ENCODE measurements around the gene TOE1.
"Not testable (repeated sequence)": the region's sequence is repeated elsewhere in the genome, so short reads cannot be mapped to it uniquely, and the experiment has no call there.

TOE1 gene

DNA sequence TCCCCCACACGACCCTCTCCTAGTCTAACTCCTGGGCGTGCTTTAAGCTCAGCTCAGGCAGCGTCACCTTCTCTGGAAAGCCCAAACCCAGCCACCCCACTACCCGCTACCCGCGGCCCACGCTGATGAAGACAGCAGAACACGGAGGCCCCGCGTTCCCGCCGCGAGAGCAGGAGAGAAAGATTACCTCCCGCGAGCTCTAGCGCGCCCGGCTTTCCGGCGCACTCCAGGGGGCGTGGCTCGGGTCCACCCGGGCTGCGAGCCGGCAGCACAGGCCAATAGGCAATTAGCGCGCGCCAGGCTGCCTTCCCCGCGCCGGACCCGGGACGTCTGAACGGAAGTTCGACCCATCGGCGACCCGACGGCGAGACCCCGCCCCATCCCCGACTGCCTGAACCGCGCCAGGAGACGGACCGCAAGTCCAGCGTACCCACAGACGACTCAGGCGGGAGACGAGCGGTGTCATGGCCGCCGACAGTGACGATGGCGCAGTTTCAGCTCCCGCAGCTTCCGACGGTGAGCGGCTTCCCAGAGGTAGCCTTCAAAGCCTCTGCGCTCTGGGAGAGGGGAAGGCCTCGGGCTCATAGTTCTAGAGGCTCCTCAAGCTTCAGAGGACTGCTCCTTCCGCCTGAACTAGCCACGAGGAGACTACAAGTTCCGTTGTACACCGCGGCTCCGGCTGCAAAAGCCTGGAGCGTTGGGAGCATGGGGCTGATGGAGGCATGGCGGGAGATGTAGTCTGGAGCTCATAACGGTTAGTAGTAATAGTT is at the start of gene TOE1, which contains the start of gene MUTYH:
TOE1 (plus strand) TSS at position 382 of the 770 bp plus-strand sequence; CDS start at position 465, 83 bp downstream.
MUTYH (minus strand) TSS at position 652 of the 770 bp plus-strand sequence. CDS start 5,935 bp downstream, outside the sequence.
- peak; percentile 95 for DNase-seq (ENCODE audit: low spot score)

DNA sequence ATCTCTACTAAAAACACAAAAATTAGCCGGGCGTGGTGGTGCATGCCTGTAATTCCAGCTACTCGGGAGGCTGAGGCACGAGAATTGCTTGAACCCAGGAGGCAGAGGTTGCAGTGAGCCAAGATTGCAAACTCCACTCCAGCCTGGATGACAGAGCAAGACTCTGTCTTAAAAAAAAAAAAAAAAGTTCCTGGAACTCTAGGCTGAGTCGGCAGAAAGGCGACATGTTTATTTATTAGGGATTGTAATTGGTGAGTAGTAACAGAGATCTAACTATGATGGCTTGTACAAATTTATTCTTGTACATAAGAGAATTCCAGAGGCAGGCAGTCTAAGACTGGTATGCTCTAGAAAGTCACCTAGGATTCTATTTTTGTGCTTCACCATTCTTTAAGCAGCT is 49.0 kb upstream of the TOE1 start:
- DNase-seq (ENCODE audit: low spot score), result not testable (repeated sequence)

- no peak for DNase-seq (ENCODE audit: low spot score)
These were observed 48.3 kb upstream of the TOE1 start for GRCh38 chr1:45291716-45292115.

- DNase-seq (ENCODE audit: low spot score), result no peak
These were observed 42.2 kb upstream of the TOE1 start for GRCh38 chr1:45297666-45298356.

DNA sequence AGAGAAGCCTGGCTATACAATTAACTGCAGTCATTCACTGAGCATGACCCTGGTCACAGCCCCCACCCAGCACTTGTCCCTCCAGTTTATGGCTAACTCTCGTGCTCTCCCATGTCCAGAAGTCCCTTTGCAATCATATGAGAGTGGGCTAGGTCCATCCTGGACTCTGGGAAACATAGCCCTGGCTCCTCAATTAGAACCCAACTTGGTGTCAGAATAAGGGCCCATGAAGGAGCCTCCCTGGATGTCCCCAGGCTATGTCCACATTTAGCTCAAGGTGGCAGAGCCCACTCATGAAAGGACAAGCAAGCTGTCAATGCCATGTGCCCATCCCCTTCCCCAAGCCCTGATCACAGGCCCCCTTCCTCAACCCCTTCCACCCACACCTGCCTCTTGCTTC is 40.7 kb upstream of the TOE1 start:
- no peak for DNase-seq (ENCODE audit: low spot score)

DNA sequence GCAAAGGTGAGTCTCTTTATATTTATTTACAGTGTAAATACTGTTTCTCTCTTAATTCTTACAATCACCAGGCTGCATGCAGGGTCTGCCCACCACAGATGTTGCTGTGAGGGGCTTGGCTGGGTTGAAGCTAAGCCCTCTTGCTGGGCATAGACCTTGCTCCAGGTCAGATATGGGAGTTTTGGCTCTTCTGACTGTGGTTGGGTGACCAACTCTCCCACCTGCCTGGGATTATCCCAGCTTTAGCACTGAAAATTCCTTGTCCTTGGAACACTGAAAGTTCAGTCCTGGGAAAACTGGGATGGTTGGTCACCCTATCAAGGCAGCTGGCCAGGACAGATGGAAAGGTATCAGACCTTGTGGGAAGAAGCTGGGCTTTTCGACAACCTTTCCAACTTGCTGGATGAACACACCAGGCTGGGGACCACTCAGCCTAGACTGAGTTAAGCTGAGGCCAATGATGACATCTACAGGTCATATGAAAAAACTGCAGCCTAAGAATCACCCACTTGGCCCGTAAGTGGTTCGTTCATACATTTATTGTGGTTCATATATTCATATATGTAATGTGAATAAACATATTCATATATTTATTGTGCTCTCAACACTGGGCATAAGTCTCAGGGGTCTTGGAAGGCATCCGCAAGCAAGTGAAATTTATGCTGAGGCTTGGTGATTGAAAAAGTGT is 39.8 kb upstream of the TOE1 start:
- peak; percentile 69 for DNase-seq (ENCODE audit: low spot score)

DNA sequence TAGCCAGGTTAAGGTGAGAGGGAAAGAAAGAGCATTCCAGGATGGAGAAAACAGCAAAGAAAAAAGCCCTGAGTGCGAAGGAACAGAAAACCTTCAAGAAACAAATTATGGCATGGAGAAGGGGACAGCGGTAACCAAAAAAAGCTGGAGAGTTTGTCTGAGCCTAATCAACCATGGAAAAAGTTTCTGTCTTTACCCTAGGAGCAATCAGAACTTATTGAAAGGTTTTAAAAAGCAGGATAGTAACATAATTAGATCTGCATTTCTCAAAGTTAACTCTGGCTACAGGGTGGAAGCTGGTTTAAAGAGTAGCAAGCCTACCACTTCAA is 39.3 kb upstream of the TOE1 start:
- no peak for DNase-seq (ENCODE audit: low spot score)

- no peak for DNase-seq (ENCODE audit: low spot score)
These were observed 37.3 kb upstream of the TOE1 start for GRCh38 chr1:45302505-45303150.

- peak; percentile 96 for DNase-seq (ENCODE audit: low spot score)
These were observed 36.3 kb upstream of the TOE1 start for GRCh38 chr1:45303520-45304310.

DNA sequence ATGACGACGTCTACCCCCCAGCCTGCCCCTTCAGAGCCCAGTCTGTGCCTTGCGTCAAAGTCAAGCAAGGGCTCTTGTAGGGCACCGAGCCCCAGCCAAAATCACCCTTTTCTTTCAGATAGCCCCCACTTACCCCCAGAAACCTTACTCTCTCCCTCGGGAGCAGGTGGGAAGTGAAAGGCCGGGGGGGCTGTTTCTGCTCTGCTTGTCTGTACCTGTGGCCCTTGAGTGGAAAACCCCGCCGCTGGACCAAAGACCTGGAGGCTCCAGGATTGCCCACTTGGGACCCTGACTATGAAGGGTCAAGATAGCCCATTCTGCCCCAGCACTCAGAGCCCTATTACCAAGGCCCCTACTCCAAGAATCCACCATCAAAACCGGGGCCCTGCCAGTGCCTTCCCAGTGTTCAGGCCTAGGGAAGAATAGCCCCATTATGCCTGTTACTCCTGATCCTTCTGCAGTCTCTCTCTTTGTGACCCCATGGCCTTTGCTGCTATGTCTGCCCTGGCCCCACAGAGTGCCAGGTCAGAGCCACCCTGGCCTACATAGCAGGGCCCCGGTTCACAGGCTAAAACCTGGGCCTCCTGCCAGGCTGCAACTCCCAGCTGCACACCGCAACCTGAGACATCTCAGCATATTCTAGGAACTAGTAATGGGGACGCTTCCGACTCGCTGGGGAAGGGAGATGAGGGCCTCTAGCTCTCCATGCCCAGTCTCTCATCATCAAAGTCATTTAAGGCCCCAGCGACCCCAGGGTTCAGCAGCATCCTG is 35.5 kb upstream of the TOE1 start:
- no peak for DNase-seq (ENCODE audit: low spot score)

GRCh38 chr1:45305231-45305630 is 34.7 kb upstream of the TOE1 start:
- DNase-seq (ENCODE audit: low spot score), result no peak

GRCh38 chr1:45306319-45306718 is 33.7 kb upstream of the TOE1 start:
- DNase-seq (ENCODE audit: low spot score), result no peak

DNA sequence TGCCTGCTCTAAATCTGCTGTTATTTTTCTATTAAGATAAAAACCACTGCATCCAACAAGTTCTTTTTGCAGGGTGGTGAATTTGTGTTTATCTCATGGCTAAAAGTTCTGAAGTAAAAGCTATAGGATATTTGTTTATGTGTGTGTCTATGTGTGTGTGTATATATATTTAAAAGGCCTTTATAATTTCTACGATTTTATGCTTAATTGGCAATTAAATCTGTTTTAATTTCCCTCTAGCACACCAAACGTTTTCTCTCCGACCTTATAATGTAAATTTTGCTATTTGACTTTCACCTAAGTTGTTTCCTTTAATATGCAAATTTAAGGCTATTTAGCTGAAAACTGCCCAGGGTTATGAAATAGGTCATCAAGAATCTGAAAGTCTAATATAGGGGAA is 33.1 kb upstream of the TOE1 start:
- DNase-seq (ENCODE audit: low spot score), result no peak

- DNase-seq (ENCODE audit: low spot score), result no peak
These were observed 25.7 kb upstream of the TOE1 start for GRCh38 chr1:45314266-45314665.

- no peak for DNase-seq (ENCODE audit: low spot score)
These were observed 22.8 kb upstream of the TOE1 start for GRCh38 chr1:45317166-45317565.

- DNase-seq (ENCODE audit: low spot score), result no peak
These were observed 20.2 kb upstream of the TOE1 start for GRCh38 chr1:45319761-45320160.

- no peak for DNase-seq (ENCODE audit: low spot score)
These were observed 18.5 kb upstream of the TOE1 start for GRCh38 chr1:45321444-45321843.

DNA sequence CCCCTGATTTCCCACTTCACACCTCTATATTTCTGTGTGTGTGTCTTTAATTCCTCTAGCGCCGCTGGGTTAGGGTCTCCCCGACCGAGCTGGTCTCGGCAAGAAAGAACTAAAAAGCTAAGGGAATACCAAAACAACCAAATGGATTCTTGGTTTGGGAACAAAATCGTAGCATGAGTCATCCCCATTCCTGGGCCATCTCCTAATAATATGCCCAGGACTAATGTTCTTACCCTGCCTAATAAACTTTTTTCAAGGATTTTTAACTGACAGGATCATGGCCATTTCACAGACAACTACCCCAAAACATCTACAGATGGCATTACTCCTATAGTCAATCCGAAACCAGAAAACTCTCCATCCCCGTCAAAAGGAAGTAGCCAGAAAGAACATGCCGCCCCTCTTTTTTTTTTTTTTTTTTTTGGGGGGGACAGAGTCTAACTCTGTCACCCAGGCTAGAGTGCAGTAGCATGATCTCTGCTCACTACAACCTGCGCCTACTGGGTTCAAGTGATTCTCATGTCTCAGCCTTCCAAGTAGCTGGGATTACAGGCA is 17.4 kb upstream of the TOE1 start:
- no peak for DNase-seq (ENCODE audit: low spot score)

DNA sequence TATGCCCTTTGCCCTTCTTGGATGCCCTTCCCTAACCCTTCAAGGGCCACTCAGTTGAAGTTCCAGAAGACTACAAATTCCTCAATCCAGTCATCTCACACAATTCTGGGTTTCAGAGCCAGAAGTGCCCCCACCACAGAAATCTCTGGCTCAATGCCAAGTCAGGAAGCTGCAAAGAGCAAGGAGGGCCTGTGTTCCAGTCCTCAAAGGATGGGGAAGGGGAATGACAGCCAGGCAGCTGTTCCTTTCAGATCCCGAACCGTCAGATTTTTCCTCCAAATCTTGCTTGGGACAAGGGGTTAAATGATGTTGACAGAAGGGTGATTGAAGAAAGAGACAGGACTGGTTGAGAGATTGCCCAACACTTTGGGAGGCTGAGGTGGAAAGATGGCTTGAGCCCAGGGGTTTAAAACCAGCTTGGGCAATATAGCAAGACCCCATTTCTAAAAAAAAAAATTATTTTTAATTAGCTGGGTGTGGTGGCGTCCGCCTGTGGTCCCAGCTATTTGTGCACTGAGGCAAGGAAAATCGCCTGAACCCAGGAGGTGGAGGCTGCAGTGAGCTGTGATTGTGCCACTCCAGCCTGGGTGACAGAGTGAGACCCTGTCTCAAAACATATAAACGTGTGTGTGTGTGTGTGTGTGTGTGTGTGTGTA is 14.0 kb upstream of the TOE1 start:
- no peak for DNase-seq (ENCODE audit: low spot score)

Data from hepatic stellate cell (primary cell).